SK-N-SH treated with all-trans-retinoic acid at 6 μM for 48 hours (cell line): ENCODE data around the gene EIF5B.

Experiments used
- ATAC-seq: fragments of 200-7000 bp; cut with Tn5 transposase; 3 replicates; pipeline ENCODE4 v1.9.1; 2020; ENCODE audit warnings: mild to moderate bottlenecking, moderate library complexity
- ARNTL ChIP-seq: fragments of 450-650 bp; formaldehyde crosslinking; IDR thresholded peaks from 2 replicates; pipeline ENCODE4 v1.5.0; 2020; ENCODE audit warnings: low read depth, mild to moderate bottlenecking, moderate library complexity, borderline replicate concordance
- CSDC2 ChIP-seq: fragments of 250-450 bp; sonication (Bioruptor Pico); IDR thresholded peaks from 2 replicates; pipeline ENCODE4 v1.5.0; 2020; ENCODE audit warnings: mild to moderate bottlenecking, moderate library complexity
- ESRRG ChIP-seq: fragments of 250-450 bp; sonication (Bioruptor Pico); IDR thresholded peaks from 2 replicates; pipeline ENCODE4 v1.6.1; 2021; ENCODE audit warnings: mild to moderate bottlenecking
- GLIS3 ChIP-seq: fragments of 250-450 bp; sonication (Bioruptor Pico); IDR thresholded peaks from 2 replicates; pipeline ENCODE4 v1.5.0; 2020; ENCODE audit warnings: mild to moderate bottlenecking, moderate library complexity
- ISL1 ChIP-seq: fragments of 250-450 bp; sonication (Bioruptor Pico); IDR thresholded peaks from 2 replicates; pipeline ENCODE4 v2.1.2; 2022; ENCODE audit warnings: mild to moderate bottlenecking, moderate library complexity
- PPARA ChIP-seq: fragments of 250-450 bp; sonication (Bioruptor Pico); IDR thresholded peaks from 2 replicates; pipeline ENCODE4 v1.5.0; 2020; ENCODE audit warnings: mild to moderate bottlenecking, borderline replicate concordance
- RARB ChIP-seq: fragments of 250-450 bp; sonication (Bioruptor Pico); IDR thresholded peaks from 2 replicates; pipeline ENCODE4 v1.8.0; 2021; ENCODE audit warnings: mild to moderate bottlenecking, moderate library complexity
- SNAI2 ChIP-seq: fragments of 250-450 bp; sonication (Bioruptor Pico); IDR thresholded peaks from 2 replicates; pipeline ENCODE4 v1.5.0; 2020; ENCODE audit warnings: mild to moderate bottlenecking, moderate library complexity
- TOX ChIP-seq: fragments of 250-450 bp; sonication (Bioruptor Pico); IDR thresholded peaks from 2 replicates; pipeline ENCODE4 v1.8.0; 2021; ENCODE audit warnings: mild to moderate bottlenecking, moderate library complexity, borderline replicate concordance
- ZC3H10 ChIP-seq: fragments of 250-450 bp; sonication (Bioruptor Pico); IDR thresholded peaks from 2 replicates; pipeline ENCODE4 v1.5.1; 2021; ENCODE audit warnings: mild to moderate bottlenecking, moderate library complexity
- ZFP3 ChIP-seq: fragments of 250-450 bp; sonication (Bioruptor Pico); IDR thresholded peaks from 2 replicates; pipeline ENCODE4 v1.5.0; 2020; ENCODE audit warnings: mild to moderate bottlenecking, moderate library complexity
- ZNF565 ChIP-seq: fragments of 450-650 bp; formaldehyde crosslinking; conservative IDR thresholded peaks from 2 replicates; pipeline ENCODE4 v1.5.0; 2020; ENCODE audit warnings: low read depth, mild to moderate bottlenecking, moderate library complexity
- ZNF8 ChIP-seq: fragments of 450-650 bp; formaldehyde crosslinking; IDR thresholded peaks from 2 replicates; pipeline ENCODE4 v1.5.0; 2020; ENCODE audit warnings: mild to moderate bottlenecking, moderate library complexity
- TF ChIP-seq, protein P1 (sequence below): fragments of 250-450 bp; sonication (Bioruptor Pico); IDR thresholded peaks from 2 replicates; pipeline ENCODE4 v1.8.0; 2021; ENCODE audit warnings: low read depth, mild to moderate bottlenecking, moderate library complexity, borderline replicate concordance
- TF ChIP-seq, protein P2 (sequence below): fragments of 250-450 bp; sonication (Bioruptor Pico); IDR thresholded peaks from 2 replicates; pipeline ENCODE4 v1.5.1; 2021; ENCODE audit warnings: mild to moderate bottlenecking, moderate library complexity
- TF ChIP-seq, protein P3 (sequence below): fragments of 250-450 bp; sonication (Bioruptor Pico); IDR thresholded peaks from 2 replicates; pipeline ENCODE4 v1.5.1; 2020; ENCODE audit warnings: low read depth, mild to moderate bottlenecking, moderate library complexity
- TF ChIP-seq, protein P4 (sequence below): fragments of 250-450 bp; sonication (Bioruptor Pico); IDR thresholded peaks from 2 replicates; pipeline ENCODE4 v1.8.0; 2020; ENCODE audit warnings: mild to moderate bottlenecking, moderate library complexity, borderline replicate concordance
- TF ChIP-seq, protein P5 (sequence below): fragments of 250-450 bp; sonication (Bioruptor Pico); IDR thresholded peaks from 2 replicates; pipeline ENCODE4 v1.5.0; 2020; ENCODE audit warnings: mild to moderate bottlenecking, moderate library complexity

The EIF5B gene

DNA sequence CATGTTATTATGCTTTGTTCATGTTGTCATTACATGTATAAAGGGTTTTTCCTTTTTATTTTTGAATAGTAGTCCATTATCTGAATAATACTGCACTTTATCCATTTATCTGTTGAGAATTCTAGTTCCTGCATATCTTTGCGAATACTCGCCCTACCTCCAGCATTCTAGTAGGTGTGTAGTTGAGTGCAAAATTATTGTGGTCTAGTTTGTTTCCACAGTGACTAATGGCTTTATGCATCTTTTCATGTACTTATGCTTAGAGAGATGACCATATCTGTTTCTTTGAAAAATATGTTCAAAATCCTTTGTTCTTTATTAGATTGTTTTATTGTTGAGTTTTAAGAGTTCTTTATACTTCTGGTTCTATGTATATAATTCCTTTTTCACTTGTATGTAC lies 48.8 kb downstream of the EIF5B start (continued):
- TF ChIP-seq, protein P1, sequence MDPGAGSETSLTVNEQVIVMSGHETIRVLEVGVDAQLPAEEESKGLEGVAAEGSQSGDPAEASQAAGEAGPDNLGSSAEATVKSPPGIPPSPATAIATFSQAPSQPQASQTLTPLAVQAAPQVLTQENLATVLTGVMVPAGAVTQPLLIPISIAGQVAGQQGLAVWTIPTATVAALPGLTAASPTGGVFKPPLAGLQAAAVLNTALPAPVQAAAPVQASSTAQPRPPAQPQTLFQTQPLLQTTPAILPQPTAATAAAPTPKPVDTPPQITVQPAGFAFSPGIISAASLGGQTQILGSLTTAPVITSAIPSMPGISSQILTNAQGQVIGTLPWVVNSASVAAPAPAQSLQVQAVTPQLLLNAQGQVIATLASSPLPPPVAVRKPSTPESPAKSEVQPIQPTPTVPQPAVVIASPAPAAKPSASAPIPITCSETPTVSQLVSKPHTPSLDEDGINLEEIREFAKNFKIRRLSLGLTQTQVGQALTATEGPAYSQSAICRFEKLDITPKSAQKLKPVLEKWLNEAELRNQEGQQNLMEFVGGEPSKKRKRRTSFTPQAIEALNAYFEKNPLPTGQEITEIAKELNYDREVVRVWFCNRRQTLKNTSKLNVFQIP (CRISPR knock-in tag) = no peak
- TF ChIP-seq ISL1 (CRISPR knock-in tag) = no peak

DNA sequence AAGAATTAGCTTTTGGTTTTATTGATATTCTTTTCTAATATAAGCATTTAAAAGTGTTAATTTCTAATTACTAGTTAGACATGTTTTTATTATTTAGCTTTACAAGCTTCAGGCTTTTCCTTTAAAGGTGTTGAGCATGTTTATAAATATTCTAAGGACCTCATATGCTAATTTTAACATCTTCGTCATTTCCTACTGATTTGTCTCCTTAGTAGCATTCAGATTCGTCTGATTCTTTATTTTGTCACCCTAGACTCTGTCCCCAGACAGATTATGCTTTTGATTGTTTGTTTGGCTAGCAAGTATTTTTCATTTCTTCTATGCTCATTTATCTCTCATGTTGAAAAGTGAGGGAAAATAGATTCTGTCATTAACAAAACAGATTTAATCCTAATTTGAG lies 51.7 kb downstream of the EIF5B start:
- TF ChIP-seq ESRRG (CRISPR knock-in tag) (no peak), PPARA (CRISPR knock-in tag) (no peak), ZNF565 (CRISPR knock-in tag) (no peak), ZC3H10 (no peak), GLIS3 (CRISPR knock-in tag) (no peak), RARB (CRISPR knock-in tag) (no peak), ARNTL (CRISPR knock-in tag) (no peak), ZNF8 (CRISPR knock-in tag) (no peak), SNAI2 (CRISPR knock-in tag) (no peak), CSDC2 (no peak)
- TF ChIP-seq, protein P2, sequence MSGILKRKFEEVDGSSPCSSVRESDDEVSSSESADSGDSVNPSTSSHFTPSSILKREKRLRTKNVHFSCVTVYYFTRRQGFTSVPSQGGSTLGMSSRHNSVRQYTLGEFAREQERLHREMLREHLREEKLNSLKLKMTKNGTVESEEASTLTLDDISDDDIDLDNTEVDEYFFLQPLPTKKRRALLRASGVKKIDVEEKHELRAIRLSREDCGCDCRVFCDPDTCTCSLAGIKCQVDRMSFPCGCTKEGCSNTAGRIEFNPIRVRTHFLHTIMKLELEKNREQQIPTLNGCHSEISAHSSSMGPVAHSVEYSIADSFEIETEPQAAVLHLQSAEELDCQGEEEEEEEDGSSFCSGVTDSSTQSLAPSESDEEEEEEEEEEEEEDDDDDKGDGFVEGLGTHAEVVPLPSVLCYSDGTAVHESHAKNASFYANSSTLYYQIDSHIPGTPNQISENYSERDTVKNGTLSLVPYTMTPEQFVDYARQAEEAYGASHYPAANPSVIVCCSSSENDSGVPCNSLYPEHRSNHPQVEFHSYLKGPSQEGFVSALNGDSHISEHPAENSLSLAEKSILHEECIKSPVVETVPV = no peak
- TF ChIP-seq, protein P3, sequence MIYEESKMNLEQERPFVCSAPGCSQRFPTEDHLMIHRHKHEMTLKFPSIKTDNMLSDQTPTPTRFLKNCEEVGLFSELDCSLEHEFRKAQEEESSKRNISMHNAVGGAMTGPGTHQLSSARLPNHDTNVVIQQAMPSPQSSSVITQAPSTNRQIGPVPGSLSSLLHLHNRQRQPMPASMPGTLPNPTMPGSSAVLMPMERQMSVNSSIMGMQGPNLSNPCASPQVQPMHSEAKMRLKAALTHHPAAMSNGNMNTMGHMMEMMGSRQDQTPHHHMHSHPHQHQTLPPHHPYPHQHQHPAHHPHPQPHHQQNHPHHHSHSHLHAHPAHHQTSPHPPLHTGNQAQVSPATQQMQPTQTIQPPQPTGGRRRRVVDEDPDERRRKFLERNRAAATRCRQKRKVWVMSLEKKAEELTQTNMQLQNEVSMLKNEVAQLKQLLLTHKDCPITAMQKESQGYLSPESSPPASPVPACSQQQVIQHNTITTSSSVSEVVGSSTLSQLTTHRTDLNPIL (CRISPR knock-in tag) = no peak
- ATAC-seq = no peak

DNA sequence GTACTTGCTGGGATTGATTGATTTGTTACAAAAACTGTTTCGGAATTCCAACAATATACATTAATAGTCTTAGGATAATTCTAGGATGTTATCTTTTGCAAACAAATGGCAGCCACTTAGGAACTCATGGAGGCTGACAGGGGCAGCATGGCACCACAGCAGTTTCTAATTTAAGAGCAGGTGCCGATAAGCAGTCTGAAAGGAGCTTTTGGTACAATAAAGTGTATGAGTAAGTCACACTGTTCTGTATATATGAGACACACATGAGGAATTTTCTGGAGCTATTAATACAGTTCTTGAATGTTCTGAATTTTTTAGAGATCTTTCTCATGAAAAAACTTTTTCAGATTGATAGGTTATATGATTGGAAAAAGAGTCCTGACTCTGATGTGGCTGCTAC lies 52.2 kb downstream of the EIF5B start:
- ATAC-seq = peak; percentile 76
- TF ChIP-seq PPARA (CRISPR knock-in tag) = no peak
- TF ChIP-seq TOX = no peak
- TF ChIP-seq ZNF8 (CRISPR knock-in tag) = no peak
- no peak for TF ChIP-seq ZFP3
- TF ChIP-seq, protein P4, sequence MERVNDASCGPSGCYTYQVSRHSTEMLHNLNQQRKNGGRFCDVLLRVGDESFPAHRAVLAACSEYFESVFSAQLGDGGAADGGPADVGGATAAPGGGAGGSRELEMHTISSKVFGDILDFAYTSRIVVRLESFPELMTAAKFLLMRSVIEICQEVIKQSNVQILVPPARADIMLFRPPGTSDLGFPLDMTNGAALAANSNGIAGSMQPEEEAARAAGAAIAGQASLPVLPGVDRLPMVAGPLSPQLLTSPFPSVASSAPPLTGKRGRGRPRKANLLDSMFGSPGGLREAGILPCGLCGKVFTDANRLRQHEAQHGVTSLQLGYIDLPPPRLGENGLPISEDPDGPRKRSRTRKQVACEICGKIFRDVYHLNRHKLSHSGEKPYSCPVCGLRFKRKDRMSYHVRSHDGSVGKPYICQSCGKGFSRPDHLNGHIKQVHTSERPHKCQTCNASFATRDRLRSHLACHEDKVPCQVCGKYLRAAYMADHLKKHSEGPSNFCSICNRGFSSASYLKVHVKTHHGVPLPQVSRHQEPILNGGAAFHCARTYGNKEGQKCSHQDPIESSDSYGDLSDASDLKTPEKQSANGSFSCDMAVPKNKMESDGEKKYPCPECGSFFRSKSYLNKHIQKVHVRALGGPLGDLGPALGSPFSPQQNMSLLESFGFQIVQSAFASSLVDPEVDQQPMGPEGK = no peak
- TF ChIP-seq CSDC2 = no peak
- TF ChIP-seq, protein P5, sequence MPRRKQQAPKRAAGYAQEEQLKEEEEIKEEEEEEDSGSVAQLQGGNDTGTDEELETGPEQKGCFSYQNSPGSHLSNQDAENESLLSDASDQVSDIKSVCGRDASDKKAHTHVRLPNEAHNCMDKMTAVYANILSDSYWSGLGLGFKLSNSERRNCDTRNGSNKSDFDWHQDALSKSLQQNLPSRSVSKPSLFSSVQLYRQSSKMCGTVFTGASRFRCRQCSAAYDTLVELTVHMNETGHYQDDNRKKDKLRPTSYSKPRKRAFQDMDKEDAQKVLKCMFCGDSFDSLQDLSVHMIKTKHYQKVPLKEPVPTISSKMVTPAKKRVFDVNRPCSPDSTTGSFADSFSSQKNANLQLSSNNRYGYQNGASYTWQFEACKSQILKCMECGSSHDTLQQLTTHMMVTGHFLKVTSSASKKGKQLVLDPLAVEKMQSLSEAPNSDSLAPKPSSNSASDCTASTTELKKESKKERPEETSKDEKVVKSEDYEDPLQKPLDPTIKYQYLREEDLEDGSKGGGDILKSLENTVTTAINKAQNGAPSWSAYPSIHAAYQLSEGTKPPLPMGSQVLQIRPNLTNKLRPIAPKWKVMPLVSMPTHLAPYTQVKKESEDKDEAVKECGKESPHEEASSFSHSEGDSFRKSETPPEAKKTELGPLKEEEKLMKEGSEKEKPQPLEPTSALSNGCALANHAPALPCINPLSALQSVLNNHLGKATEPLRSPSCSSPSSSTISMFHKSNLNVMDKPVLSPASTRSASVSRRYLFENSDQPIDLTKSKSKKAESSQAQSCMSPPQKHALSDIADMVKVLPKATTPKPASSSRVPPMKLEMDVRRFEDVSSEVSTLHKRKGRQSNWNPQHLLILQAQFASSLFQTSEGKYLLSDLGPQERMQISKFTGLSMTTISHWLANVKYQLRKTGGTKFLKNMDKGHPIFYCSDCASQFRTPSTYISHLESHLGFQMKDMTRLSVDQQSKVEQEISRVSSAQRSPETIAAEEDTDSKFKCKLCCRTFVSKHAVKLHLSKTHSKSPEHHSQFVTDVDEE (CRISPR knock-in tag) = no peak

DNA sequence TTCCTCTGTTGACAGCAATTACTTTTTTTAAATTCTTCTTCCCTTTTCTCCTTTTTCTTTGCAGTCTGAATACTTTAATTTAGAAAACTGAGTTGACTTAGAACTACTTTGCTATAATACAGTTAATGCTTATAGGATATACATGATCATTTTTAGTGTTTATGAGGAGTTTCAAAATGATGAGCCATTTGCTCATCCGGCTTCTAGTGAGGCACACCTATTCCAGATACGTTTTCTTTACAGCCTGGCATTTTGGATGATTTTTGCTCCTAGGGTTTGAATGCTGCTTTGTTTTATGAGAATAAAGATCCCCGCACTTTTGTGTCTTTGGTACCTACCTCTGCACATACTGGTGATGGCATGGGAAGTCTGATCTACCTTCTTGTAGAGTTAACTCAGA lies 52.8 kb downstream of the EIF5B start:
- TF ChIP-seq ZFP3 (no peak), GLIS3 (CRISPR knock-in tag) (no peak), ESRRG (CRISPR knock-in tag) (no peak), SNAI2 (CRISPR knock-in tag) (no peak)
- TF ChIP-seq, protein P2 = no peak
- TF ChIP-seq, all 23 proteins: peak for 0
- ATAC-seq = no peak
